K562 (cell line): ENCODE results near the gene MYLK2. TPM values are rescaled to one million over a fixed set of nuclear protein-coding genes. Genes with fewer than 3 reads are reported as not detected.

Source experiments
- HOMEZ ChIP-seq: fragments of 250-450 bp; sonication (Bioruptor Pico); IDR thresholded peaks from 2 replicates; pipeline ENCODE4 v1.4.0; 2020; ENCODE audit warnings: mild to moderate bottlenecking, moderate library complexity
- RAD21 ChIP-seq, 2 experiments: fragments of 250-450 bp in 1 of 2; fragments of 450-650 bp in 1 of 2; sonication (Bioruptor Pico) in 1 of 2; formaldehyde crosslinking in 1 of 2; IDR thresholded peaks in 1 of 2; conservative IDR thresholded peaks in 1 of 2; 2 replicates each; pipeline versions ENCODE4 v1.4.0 to v1.8.0; 2020 to 2022; ENCODE audit warnings: mild to moderate bottlenecking in 2 of 2, moderate library complexity in 1 of 2
- TBL1XR1 ChIP-seq, 2 experiments: IDR thresholded peaks; 2 replicates each; pipeline ENCODE4 v1.6.1; 2012; ENCODE audit warnings: improper control_type of control experiment in 2 of 2, low read length in 2 of 2, mild to moderate bottlenecking in 1 of 2
- TSC22D4 ChIP-seq: fragments of 450-650 bp; IDR thresholded peaks from 2 replicates; pipeline ENCODE4 v1.6.1; 2016; ENCODE audit warnings: missing genetic modification characterization, missing biosample characterization, control low read depth
- ZFP36 ChIP-seq: fragments of 150-350 bp; IDR thresholded peaks from 2 replicates; pipeline ENCODE4 v1.6.1; 2018; ENCODE audit warnings: low read length, low read depth; ENCODE audit not compliant: partially characterized antibody
- polyA plus RNA-seq, 8 experiments: library from polyadenylated mRNA; depleted of rRNA in 4 of 8; stranded (reverse) in 5 of 8; unstranded in 3 of 8; fragments of >200 nt; fragmentation: Nextera tagmentation in 2 of 8; fragmentation: Illumina TruSeq in 1 of 8; extraction: Ambion mirVana in 2 of 8; extraction: Trizol in 1 of 8; gene quantifications; 2 replicates each; pipeline versions ENCODE4 v1.2.1 to v1.2.3, GENCODE V29; 2011 to 2014; ENCODE audit warnings: inconsistent platforms in 1 of 8, missing spikeins in 1 of 8
- total RNA-seq, 7 experiments: library from RNA; depleted of rRNA in 6 of 7; stranded (reverse); fragments of >200 nt in 6 of 7; fragmentation: Illumina TruSeq in 2 of 7; extraction: Trizol in 2 of 7; gene quantifications; 2 replicates each; pipeline versions ENCODE4 v1.2.1 to v1.2.3, GENCODE V29; 2011 to 2021; ENCODE audit warnings: low replicate concordance in 1 of 7

MYLK2 gene
- total and polyA plus RNA-seq, 9 of the 15 experiments (the other 6 are each of a cell fraction or from before 2014, with no cell fraction given) = 0.07 to 0.53 (median 0.18) TPM; not detected in 2

- TF ChIP-seq RAD21 (CRISPR knock-in tag; conservative IDR thresholded peaks at IDR 0.05 in 1 of 2, IDR thresholded peaks at IDR 0.05 in 1 of 2) = peak; percentile 95 to 96
- TF ChIP-seq HOMEZ (CRISPR knock-in tag) = no peak
- TF ChIP-seq ZFP36 = no peak
- TF ChIP-seq TBL1XR1 (IDR thresholded peaks at IDR 0.05; ENCODE audit: low read length in 2 of 2) = 0 out of 4 replicates have a peak, but pooled peaks of 1 of the 2 experiments have one; percentile 53
- no peak for TF ChIP-seq TSC22D4 (tag)
- TF ChIP-seq, all 486 proteins: peak for 27
These were observed 3.5 kb downstream of the MYLK2 start (continued) for GRCh38 chr20:31822421-31823330.
